ENCODE data around the gene INHBE. TPM values are rescaled to one million over a fixed set of nuclear protein-coding genes. Genes with fewer than 3 reads are reported as not detected.

The INHBE gene
- total RNA-seq, 1 experiment from 2014 or later, result 5.0 TPM

DNA sequence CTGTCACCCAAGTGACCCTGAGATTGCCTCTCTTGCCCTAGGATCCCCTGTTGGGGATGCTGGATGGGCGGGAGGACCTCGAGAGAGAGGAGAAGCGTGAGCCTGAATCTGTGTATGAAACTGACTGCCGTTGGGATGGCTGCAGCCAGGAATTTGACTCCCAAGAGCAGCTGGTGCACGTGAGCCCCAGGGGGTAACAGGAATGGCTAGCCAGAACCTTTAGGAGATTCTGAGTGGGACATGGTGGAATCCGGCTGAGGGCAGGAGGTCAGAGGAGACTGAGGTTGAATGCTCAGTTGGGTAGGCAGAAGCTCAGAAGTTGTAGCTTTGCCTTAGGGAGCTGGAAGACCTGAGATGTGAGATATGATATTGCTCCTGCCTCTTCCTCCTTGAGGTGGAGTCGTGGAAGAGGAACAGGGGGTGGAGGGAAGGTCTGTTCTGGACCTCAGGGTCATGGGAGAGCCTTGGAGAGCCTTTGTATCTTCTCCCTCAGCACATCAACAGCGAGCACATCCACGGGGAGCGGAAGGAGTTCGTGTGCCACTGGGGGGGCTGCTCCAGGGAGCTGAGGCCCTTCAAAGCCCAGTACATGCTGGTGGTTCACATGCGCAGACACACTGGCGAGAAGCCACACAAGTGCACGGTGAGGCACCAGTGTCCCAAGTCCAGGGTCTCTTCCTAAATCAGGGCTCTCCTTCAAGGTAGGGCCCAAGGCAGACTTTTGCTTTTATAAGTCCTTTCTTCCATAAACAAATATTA, 10.8 kb downstream of the INHBE start (continued):
- TF ChIP-seq, protein P1, sequence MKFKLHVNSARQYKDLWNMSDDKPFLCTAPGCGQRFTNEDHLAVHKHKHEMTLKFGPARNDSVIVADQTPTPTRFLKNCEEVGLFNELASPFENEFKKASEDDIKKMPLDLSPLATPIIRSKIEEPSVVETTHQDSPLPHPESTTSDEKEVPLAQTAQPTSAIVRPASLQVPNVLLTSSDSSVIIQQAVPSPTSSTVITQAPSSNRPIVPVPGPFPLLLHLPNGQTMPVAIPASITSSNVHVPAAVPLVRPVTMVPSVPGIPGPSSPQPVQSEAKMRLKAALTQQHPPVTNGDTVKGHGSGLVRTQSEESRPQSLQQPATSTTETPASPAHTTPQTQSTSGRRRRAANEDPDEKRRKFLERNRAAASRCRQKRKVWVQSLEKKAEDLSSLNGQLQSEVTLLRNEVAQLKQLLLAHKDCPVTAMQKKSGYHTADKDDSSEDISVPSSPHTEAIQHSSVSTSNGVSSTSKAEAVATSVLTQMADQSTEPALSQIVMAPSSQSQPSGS (CRISPR knock-in tag; IDR thresholded peaks at IDR 0.05; ENCODE audit: borderline replicate concordance, low read depth), result no peak
- TF ChIP-seq JAZF1 (CRISPR knock-in tag; IDR thresholded peaks at IDR 0.05) (no peak), E2F1 (CRISPR knock-in tag; IDR thresholded peaks at IDR 0.05) (no peak), ERG (CRISPR knock-in tag; IDR thresholded peaks at IDR 0.05) (no peak), ARID4B (CRISPR knock-in tag; IDR thresholded peaks at IDR 0.05; ENCODE audit: borderline replicate concordance) (no peak), TEAD1 (CRISPR knock-in tag; IDR thresholded peaks at IDR 0.05) (no peak)

- Mint-ChIP-seq H3K36me3 (0 out of 2 replicates have a peak, but pooled peaks cover 3% of the 10 kb centered on the region), H3K4me3 (no peak overlapping the region), H3K27me3 (ENCODE audit: low read depth) (peaks cover 24% of the 10 kb centered on the region), H3K9me3 (no peaks in the 10 kb centered on the region), H3K27ac (no peak overlapping the region), H3K4me1 (peaks cover 9% of the 10 kb centered on the region)
- ATAC-seq (no peak), DNase-seq (ENCODE audit: low spot score) (no peak)
- no peak for TF ChIP-seq NFE2L1 (CRISPR knock-in tag; IDR thresholded peaks at IDR 0.05)
- no peak for TF ChIP-seq CREM (CRISPR knock-in tag; IDR thresholded peaks at IDR 0.05)
- TF ChIP-seq, protein P2, sequence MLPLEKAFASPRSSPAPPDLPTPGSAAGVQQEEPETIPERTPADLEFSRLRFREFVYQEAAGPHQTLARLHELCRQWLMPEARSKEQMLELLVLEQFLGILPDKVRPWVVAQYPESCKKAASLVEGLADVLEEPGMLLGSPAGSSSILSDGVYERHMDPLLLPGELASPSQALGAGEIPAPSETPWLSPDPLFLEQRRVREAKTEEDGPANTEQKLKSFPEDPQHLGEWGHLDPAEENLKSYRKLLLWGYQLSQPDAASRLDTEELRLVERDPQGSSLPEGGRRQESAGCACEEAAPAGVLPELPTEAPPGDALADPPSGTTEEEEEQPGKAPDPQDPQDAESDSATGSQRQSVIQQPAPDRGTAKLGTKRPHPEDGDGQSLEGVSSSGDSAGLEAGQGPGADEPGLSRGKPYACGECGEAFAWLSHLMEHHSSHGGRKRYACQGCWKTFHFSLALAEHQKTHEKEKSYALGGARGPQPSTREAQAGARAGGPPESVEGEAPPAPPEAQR (CRISPR knock-in tag; IDR thresholded peaks at IDR 0.05), result no peak
- CTCF ChIA-PET, result no interaction called here
- POLR2A ChIA-PET, result no interaction called here
Observed at GRCh38 chr12:57467212-57467874, 12.2 kb downstream of the INHBE start.

DNA sequence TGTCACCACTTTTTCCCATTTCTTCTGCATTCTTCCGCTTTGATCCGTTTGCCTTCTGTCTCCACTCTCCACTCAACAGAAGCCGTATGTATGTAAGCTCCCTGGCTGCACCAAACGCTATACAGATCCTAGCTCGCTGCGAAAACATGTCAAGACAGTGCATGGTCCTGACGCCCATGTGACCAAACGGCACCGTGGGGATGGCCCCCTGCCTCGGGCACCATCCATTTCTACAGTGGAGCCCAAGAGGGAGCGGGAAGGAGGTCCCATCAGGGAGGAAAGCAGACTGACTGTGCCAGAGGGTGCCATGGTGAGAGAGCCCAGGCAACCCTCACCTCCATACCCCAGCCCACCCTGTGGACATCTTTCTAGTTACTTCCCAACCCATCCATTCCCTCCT, 12.8 kb downstream of the INHBE start:
- CTCF ChIA-PET, result interaction anchor here (0.6 kb wide), 1 partner anchor 20 kb away, joined by 3 read pairs; the partner anchor contains the start of gene MARS1
- 0 out of 2 replicates have a peak, but pooled peaks cover 3% of the 10 kb centered on the region for H3K36me3 Mint-ChIP-seq
- H3K27ac Mint-ChIP-seq, result no peak overlapping the region
- H3K9me3 Mint-ChIP-seq, result no peaks in the 10 kb centered on the region
- POLR2A ChIA-PET, result no interaction called here
- peaks cover 6% of the 10 kb centered on the region for H3K4me1 Mint-ChIP-seq
- H3K4me3 Mint-ChIP-seq, result no peak overlapping the region
- DNase-seq (ENCODE audit: low spot score) (no peak), ATAC-seq (no peak)
- H3K27me3 Mint-ChIP-seq (ENCODE audit: low read depth), result peaks cover 26% of the 10 kb centered on the region
- TF ChIP-seq, protein P3, sequence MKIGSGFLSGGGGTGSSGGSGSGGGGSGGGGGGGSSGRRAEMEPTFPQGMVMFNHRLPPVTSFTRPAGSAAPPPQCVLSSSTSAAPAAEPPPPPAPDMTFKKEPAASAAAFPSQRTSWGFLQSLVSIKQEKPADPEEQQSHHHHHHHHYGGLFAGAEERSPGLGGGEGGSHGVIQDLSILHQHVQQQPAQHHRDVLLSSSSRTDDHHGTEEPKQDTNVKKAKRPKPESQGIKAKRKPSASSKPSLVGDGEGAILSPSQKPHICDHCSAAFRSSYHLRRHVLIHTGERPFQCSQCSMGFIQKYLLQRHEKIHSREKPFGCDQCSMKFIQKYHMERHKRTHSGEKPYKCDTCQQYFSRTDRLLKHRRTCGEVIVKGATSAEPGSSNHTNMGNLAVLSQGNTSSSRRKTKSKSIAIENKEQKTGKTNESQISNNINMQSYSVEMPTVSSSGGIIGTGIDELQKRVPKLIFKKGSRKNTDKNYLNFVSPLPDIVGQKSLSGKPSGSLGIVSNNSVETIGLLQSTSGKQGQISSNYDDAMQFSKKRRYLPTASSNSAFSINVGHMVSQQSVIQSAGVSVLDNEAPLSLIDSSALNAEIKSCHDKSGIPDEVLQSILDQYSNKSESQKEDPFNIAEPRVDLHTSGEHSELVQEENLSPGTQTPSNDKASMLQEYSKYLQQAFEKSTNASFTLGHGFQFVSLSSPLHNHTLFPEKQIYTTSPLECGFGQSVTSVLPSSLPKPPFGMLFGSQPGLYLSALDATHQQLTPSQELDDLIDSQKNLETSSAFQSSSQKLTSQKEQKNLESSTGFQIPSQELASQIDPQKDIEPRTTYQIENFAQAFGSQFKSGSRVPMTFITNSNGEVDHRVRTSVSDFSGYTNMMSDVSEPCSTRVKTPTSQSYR (CRISPR knock-in tag; IDR thresholded peaks at IDR 0.05), result no peak
- TF ChIP-seq, protein P4, sequence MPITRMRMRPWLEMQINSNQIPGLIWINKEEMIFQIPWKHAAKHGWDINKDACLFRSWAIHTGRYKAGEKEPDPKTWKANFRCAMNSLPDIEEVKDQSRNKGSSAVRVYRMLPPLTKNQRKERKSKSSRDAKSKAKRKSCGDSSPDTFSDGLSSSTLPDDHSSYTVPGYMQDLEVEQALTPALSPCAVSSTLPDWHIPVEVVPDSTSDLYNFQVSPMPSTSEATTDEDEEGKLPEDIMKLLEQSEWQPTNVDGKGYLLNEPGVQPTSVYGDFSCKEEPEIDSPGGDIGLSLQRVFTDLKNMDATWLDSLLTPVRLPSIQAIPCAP (CRISPR knock-in tag; IDR thresholded peaks at IDR 0.05), result no peak
- TF ChIP-seq FOXP1 (CRISPR knock-in tag; IDR thresholded peaks at IDR 0.05; ENCODE audit: borderline replicate concordance) (no peak), NFE2L1 (CRISPR knock-in tag; IDR thresholded peaks at IDR 0.05) (no peak), PREB (CRISPR knock-in tag; IDR thresholded peaks at IDR 0.05; ENCODE audit: borderline replicate concordance) (no peak), ZNF423 (CRISPR knock-in tag; IDR thresholded peaks at IDR 0.05) (no peak), ESRRA (CRISPR knock-in tag; IDR thresholded peaks at IDR 0.05; ENCODE audit: borderline replicate concordance) (no peak)
